Left ventricle myocardium superior (tissue), 1 donor: ENCODE measurements around the gene BATF3. TPM values are rescaled to one million over a fixed set of nuclear protein-coding genes. Genes with fewer than 3 reads are reported as not detected.
"Not testable (repeated sequence)": the region's sequence is repeated elsewhere in the genome, so short reads cannot be mapped to it uniquely, and the experiment has no call there.

Source experiments
- ATAC-seq: fragments of 200-7000 bp; cut with Tn5 transposase; one replicate; pipeline ENCODE4 v1.9.1; 2020; ENCODE audit warnings: mild to moderate bottlenecking, moderate library complexity
- DNase-seq: peaks from one replicate; pipeline ENCODE4 v3.0.0-alpha.2; 2020
- intact Hi-C: fragments of 100-400 bp; cut with micrococcal nuclease; formaldehyde crosslinking; loops from one replicate; pipeline ENCODE4 v1.11.0; 2022
- total RNA-seq: library from RNA; stranded (reverse); fragmentation: NEBNext Ultra II Directional; extraction: Animal tissue kit (Norgen Biotek cat#: 25700); gene quantifications from one replicate; pipeline ENCODE4 v1.2.1, GENCODE V29; 2021
- donor health status: DM: no; HTN: yes; CAD: no; lungs with severe emphysema.

BATF3 gene
- total RNA-seq, 1 donor from 2014 or later, result 1.6 TPM

- ATAC-seq, result no peak
- DNase-seq, result no peak
- intact Hi-C loops, result no loop called here
These were observed 13.0 kb upstream of the BATF3 start for GRCh38 chr1:212712451-212713303.

GRCh38 chr1:212711974-212712373 is 12.3 kb upstream of the BATF3 start:
- intact Hi-C loops, ATAC-seq, DNase-seq: not testable (repeated sequence)

GRCh38 chr1:212710566-212710965 is 10.9 kb upstream of the BATF3 start:
- ATAC-seq (no peak), DNase-seq (no peak)
- intact Hi-C loops, result no loop called here

GRCh38 chr1:212703991-212704564 is 4.4 kb upstream of the BATF3 start:
- DNase-seq (no peak), ATAC-seq (no peak)

GRCh38 chr1:212702672-212703071 is 3.0 kb upstream of the BATF3 start:
- ATAC-seq, result no peak
- intact Hi-C loops, result no loop called here
- no peak for DNase-seq

More at GRCh38 chr1:212703991-212704564, 4.4 kb upstream of the BATF3 start:
- intact Hi-C loops, result no loop called here

- no peak for DNase-seq
- intact Hi-C loops, result no loop called here
These were observed 2.3 kb upstream of the BATF3 start for GRCh38 chr1:212701910-212702309.

GRCh38 chr1:212700892-212701819 is 1.5 kb upstream of the BATF3 start:
- ATAC-seq, result peak; percentile 80
- intact Hi-C loops, result no loop called here

More at GRCh38 chr1:212701910-212702309, 2.3 kb upstream of the BATF3 start:
- ATAC-seq, result no peak

GRCh38 chr1:212700223-212700891 is 717 bp upstream of the BATF3 start:
- ATAC-seq, result peak; percentile 67
- intact Hi-C loops, result no loop called here
- peak; percentile 65 for DNase-seq

More at GRCh38 chr1:212700892-212701819, 1.5 kb upstream of the BATF3 start:
- peak; percentile 61 for DNase-seq

- ATAC-seq, result peak; percentile 55
- intact Hi-C loops, result no loop called here
- peak; percentile 58 for DNase-seq
These were observed 476 bp downstream of the BATF3 start for GRCh38 chr1:212699104-212699624.

- no peak for DNase-seq
- ATAC-seq, result no peak
- intact Hi-C loops, result no loop called here
These were observed 1.1 kb downstream of the BATF3 start for GRCh38 chr1:212698467-212699103.

- ATAC-seq (no peak), DNase-seq (no peak)
- intact Hi-C loops, result no loop called here
These were observed 2.8 kb downstream of the BATF3 start for GRCh38 chr1:212696721-212697331.

- DNase-seq (no peak), ATAC-seq (no peak)
- intact Hi-C loops, result no loop called here
These were observed 6.6 kb downstream of the BATF3 start for GRCh38 chr1:212692774-212693644.

GRCh38 chr1:212691561-212692071 is 8.0 kb downstream of the BATF3 start:
- no peak for ATAC-seq
- intact Hi-C loops, result no loop called here
- DNase-seq, result no peak

- ATAC-seq (no peak), DNase-seq (no peak)
- intact Hi-C loops, result no loop called here
These were observed 8.7 kb downstream of the BATF3 start for GRCh38 chr1:212690816-212691403.

- intact Hi-C loops, result no loop called here
- no peak for DNase-seq
- ATAC-seq, result no peak
These were observed 9.7 kb downstream of the BATF3 start for GRCh38 chr1:212689758-212690529.
